SK-N-SH treated with all-trans-retinoic acid at 6 μM for 48 hours (cell line): ENCODE measurements around the gene GLIPR1L1.

Experiments used
- ARNTL ChIP-seq: fragments of 450-650 bp; formaldehyde crosslinking; IDR thresholded peaks from 2 replicates; pipeline ENCODE4 v1.5.0; 2020; ENCODE audit warnings: low read depth, mild to moderate bottlenecking, moderate library complexity, borderline replicate concordance
- CREB5 ChIP-seq: fragments of 250-450 bp; sonication (Bioruptor Pico); IDR thresholded peaks from 2 replicates; pipeline ENCODE4 v1.5.1; 2020; ENCODE audit warnings: low read depth, mild to moderate bottlenecking, moderate library complexity
- CSDC2 ChIP-seq: fragments of 250-450 bp; sonication (Bioruptor Pico); IDR thresholded peaks from 2 replicates; pipeline ENCODE4 v1.5.0; 2020; ENCODE audit warnings: mild to moderate bottlenecking, moderate library complexity
- GLIS3 ChIP-seq: fragments of 250-450 bp; sonication (Bioruptor Pico); IDR thresholded peaks from 2 replicates; pipeline ENCODE4 v1.5.0; 2020; ENCODE audit warnings: mild to moderate bottlenecking, moderate library complexity
- ISL1 ChIP-seq: fragments of 250-450 bp; sonication (Bioruptor Pico); IDR thresholded peaks from 2 replicates; pipeline ENCODE4 v2.1.2; 2022; ENCODE audit warnings: mild to moderate bottlenecking, moderate library complexity
- PATZ1 ChIP-seq: fragments of 250-450 bp; sonication (Bioruptor Pico); IDR thresholded peaks from 2 replicates; pipeline ENCODE4 v1.8.0; 2020; ENCODE audit warnings: mild to moderate bottlenecking, moderate library complexity, borderline replicate concordance
- RARB ChIP-seq: fragments of 250-450 bp; sonication (Bioruptor Pico); IDR thresholded peaks from 2 replicates; pipeline ENCODE4 v1.8.0; 2021; ENCODE audit warnings: mild to moderate bottlenecking, moderate library complexity
- TCF4 ChIP-seq: fragments of 250-450 bp; sonication (Bioruptor Pico); IDR thresholded peaks from 2 replicates; pipeline ENCODE4 v1.8.0; 2021; ENCODE audit warnings: mild to moderate bottlenecking, moderate library complexity, borderline replicate concordance
- TOX ChIP-seq: fragments of 250-450 bp; sonication (Bioruptor Pico); IDR thresholded peaks from 2 replicates; pipeline ENCODE4 v1.8.0; 2021; ENCODE audit warnings: mild to moderate bottlenecking, moderate library complexity, borderline replicate concordance
- ZFP30 ChIP-seq: fragments of 450-650 bp; formaldehyde crosslinking; IDR thresholded peaks from 2 replicates; pipeline ENCODE4 v1.5.0; 2022; ENCODE audit warnings: mild to moderate bottlenecking, moderate library complexity
- ZNF70 ChIP-seq: fragments of 450-650 bp; formaldehyde crosslinking; IDR thresholded peaks from 2 replicates; pipeline ENCODE4 v1.5.0; 2020; ENCODE audit warnings: mild to moderate bottlenecking, moderate library complexity

GRCh38 chr12:75407683-75408082 lies 73.2 kb downstream of the GLIPR1L1 start:
- TF ChIP-seq ZFP30 (CRISPR knock-in tag) (no peak), CREB5 (no peak), ISL1 (CRISPR knock-in tag) (no peak), PATZ1 (CRISPR knock-in tag) (no peak), ZNF70 (CRISPR knock-in tag) (no peak), CSDC2 (CRISPR knock-in tag) (no peak), GLIS3 (CRISPR knock-in tag) (no peak), TOX (CRISPR knock-in tag) (no peak), TCF4 (CRISPR knock-in tag) (no peak), RARB (CRISPR knock-in tag) (no peak), ARNTL (CRISPR knock-in tag) (no peak)
